HG03521 (cell line): ENCODE measurements around the gene PPP2R2C.

Experiments
- ATAC-seq: cut with Tn5 transposase; IDR thresholded peaks from one replicate; pipeline ENCODE4 v1.9.1; 2021; ENCODE audit warnings: mild to moderate bottlenecking, moderate library complexity; ENCODE audit not compliant: unreplicated experiment

The PPP2R2C gene

GRCh38 chr4:6277139-6277802, 195.1 kb downstream of the PPP2R2C start:
- no peak for ATAC-seq

- no peak for ATAC-seq
These were observed 196.3 kb downstream of the PPP2R2C start for GRCh38 chr4:6275898-6276806.

GRCh38 chr4:6275351-6275750, 197.1 kb downstream of the PPP2R2C start:
- no peak for ATAC-seq

- no peak for ATAC-seq
These were observed 198.8 kb downstream of the PPP2R2C start for GRCh38 chr4:6273661-6273990.

GRCh38 chr4:6272863-6273660, 199.4 kb downstream of the PPP2R2C start:
- no peak for ATAC-seq

- no peak for ATAC-seq
These were observed 200.5 kb downstream of the PPP2R2C start for GRCh38 chr4:6271701-6272465.

- no peak for ATAC-seq
These were observed 201.2 kb downstream of the PPP2R2C start for GRCh38 chr4:6271206-6271605.

- ATAC-seq, result no peak
These were observed 201.7 kb downstream of the PPP2R2C start for GRCh38 chr4:6270636-6271121.
